K562 (cell line): ENCODE data around the gene OR10P1. TPM values are rescaled to one million over a fixed set of nuclear protein-coding genes. Genes with fewer than 3 reads are reported as not detected.

Experiments used
- ATAC-seq: fragments of 200-7000 bp; cut with Tn5 transposase; 3 replicates; pipeline ENCODE4 v1.9.1; 2020; ENCODE audit warnings: moderate library complexity
- BruUV-seq: library from RNA; stranded (reverse); fragments of 400-500 nt; replicated peaks from 2 replicates; lab custom pipeline; 2021; lab: Mats Ljungman, UMichigan
- CTCF ChIA-PET: fragments of 300-600 bp; formaldehyde crosslinking; extraction: SDS; loops from one replicate; lab custom pipeline; 2021; ENCODE audit warnings: low intra/inter-chr PET ratio; lab: Yijun Ruan, JAX
- POLR2A ChIA-PET: fragments of 300-600, 350-650 bp; sonication (Branson Sonifier 250); formaldehyde crosslinking; extraction: SDS; loops from one replicate; lab custom pipeline; 2021; ENCODE audit warnings: antibody characterized with exemption, inconsistent platforms; lab: Yijun Ruan, JAX
- DNase-seq, 4 experiments: peaks; one replicate each; pipeline versions ENCODE4 v3.0.0 to v3.0.0-alpha.2; 2011 to 2018; ENCODE audit warnings: low spot score in 3 of 4, mixed read lengths in 3 of 4; ENCODE audit errors: extremely low read depth in 1 of 4
- FAIRE-seq: peaks from 2 replicates; lab custom pipeline; 2011; peaks lifted over from hg19 to GRCh38; lab: Jason Lieb, UNC
- H2AFZ ChIP-seq: 2 replicates; pipeline ENCODE4 v1.6.0; 2011; ENCODE audit warnings: low read depth, low read length, control low read depth, inconsistent platforms
- H3K27ac ChIP-seq: fragments of 200-600 bp; 3 replicates; pipeline ENCODE4 v1.8.0; 2011; ENCODE audit warnings: low read depth, mild to moderate bottlenecking, control low read depth, inconsistent platforms, low read length, moderate library complexity, mixed read lengths; ENCODE audit errors: extremely low read depth
- H3K27me3 ChIP-seq, 2 experiments: fragments of 300-600 bp in 1 of 2; 2 replicates in 1 of 2; 3 replicates in 1 of 2; pipeline versions ENCODE4 v1.6.0 to v1.8.0; 2011; ENCODE audit warnings: inconsistent platforms in 2 of 2, low read length in 2 of 2, mild to moderate bottlenecking in 1 of 2, mixed read lengths in 1 of 2, moderate library complexity in 1 of 2; ENCODE audit not compliant: control insufficient read depth in 2 of 2, insufficient read depth in 2 of 2
- H3K36me3 ChIP-seq: fragments of 300-600 bp; 3 replicates; pipeline ENCODE4 v1.8.0; 2011; ENCODE audit warnings: mild to moderate bottlenecking, low read length, inconsistent platforms; ENCODE audit not compliant: control insufficient read depth, insufficient read depth
- H3K4me1 ChIP-seq, 2 experiments: fragments of 200-600 bp in 1 of 2; replicated peaks in 1 of 2; 2 replicates in 1 of 2; 3 replicates in 1 of 2; pipeline versions ENCODE4 v1.5.1 to v1.8.0; 2011; ENCODE audit warnings: inconsistent platforms in 2 of 2, low read length in 2 of 2, mild to moderate bottlenecking in 1 of 2, mixed read lengths in 1 of 2, moderate library complexity in 1 of 2; ENCODE audit not compliant: control insufficient read depth in 2 of 2, insufficient read depth in 2 of 2
- H3K4me2 ChIP-seq: 2 replicates; pipeline ENCODE4 v1.6.1; 2011; ENCODE audit warnings: low read length, control low read depth, inconsistent platforms, mixed read lengths; ENCODE audit not compliant: insufficient read depth
- H3K4me3 ChIP-seq: fragments of 200-600 bp; sonication (generic), shearing (Covaris generic); 2 replicates; pipeline ENCODE4 v1.5.1; 2016; ENCODE audit warnings: control low read depth, inconsistent platforms
- H3K79me2 ChIP-seq: fragments of 200-600 bp; 3 replicates; pipeline ENCODE4 v1.8.0; 2011; ENCODE audit warnings: low read length, inconsistent platforms; ENCODE audit not compliant: control insufficient read depth, insufficient read depth
- H3K9ac ChIP-seq, 2 experiments: 2 replicates each; pipeline versions ENCODE4 v1.6.0 to v1.6.1; 2011; ENCODE audit warnings: low read depth in 2 of 2, low read length in 2 of 2, control low read depth in 1 of 2, inconsistent platforms in 1 of 2, mild to moderate bottlenecking in 1 of 2, mixed read lengths in 1 of 2; ENCODE audit not compliant: insufficient read depth in 1 of 2
- H3K9me1 ChIP-seq: one replicate; pipeline ENCODE4 v1.6.0; 2011; ENCODE audit warnings: inconsistent platforms, mild to moderate bottlenecking, low read length, moderate library complexity; ENCODE audit not compliant: control insufficient read depth, insufficient read depth
- H3K9me3 ChIP-seq: replicated peaks from 2 replicates; pipeline ENCODE4 v1.5.1; 2011; ENCODE audit warnings: low read depth, low read length, inconsistent platforms; ENCODE audit not compliant: control insufficient read depth, insufficient read depth
- H4K20me1 ChIP-seq: replicated peaks from 2 replicates; pipeline ENCODE4 v1.6.1; 2011; ENCODE audit warnings: low read length, inconsistent platforms, mixed read lengths; ENCODE audit not compliant: control insufficient read depth, insufficient read depth
- ARID2 ChIP-seq: fragments of 450-650 bp; IDR thresholded peaks from 2 replicates; pipeline ENCODE4 v1.6.1; 2017; ENCODE audit warnings: antibody characterized with exemption, mild to moderate bottlenecking
- ASH1L ChIP-seq: fragments of 450-650 bp; IDR thresholded peaks from 2 replicates; pipeline ENCODE4 v1.6.1; 2018; ENCODE audit warnings: borderline replicate concordance, mild to moderate bottlenecking, low read depth; ENCODE audit not compliant: partially characterized antibody
- ATF1 ChIP-seq, 2 experiments: fragments of 450-650 bp in 1 of 2; IDR thresholded peaks; 2 replicates each; pipeline ENCODE4 v1.6.1; 2016; ENCODE audit warnings: missing compliant biosample characterization in 1 of 2, missing genetic modification characterization in 1 of 2
- HSF4 ChIP-seq: fragments of 250-450 bp; sonication (Bioruptor Pico); IDR thresholded peaks from 2 replicates; pipeline ENCODE4 v2.1.2; 2022; ENCODE audit warnings: mild to moderate bottlenecking, moderate library complexity, borderline replicate concordance
- MAZ ChIP-seq, 2 experiments: fragments of 450-650 bp in 1 of 2; sonication (generic) in 1 of 2; formaldehyde crosslinking; IDR thresholded peaks in 1 of 2; conservative IDR thresholded peaks in 1 of 2; 2 replicates each; pipeline versions ENCODE4 v1.4.0 to v1.5.0; 2020; ENCODE audit warnings: mild to moderate bottlenecking in 1 of 2, missing genetic modification reagents in 1 of 2
- NFE2 ChIP-seq: IDR thresholded peaks from 2 replicates; pipeline ENCODE4 v1.6.1; 2014; ENCODE audit warnings: antibody characterized with exemption, low read depth
- TOE1 ChIP-seq, 2 experiments: fragments of 450-650 bp in 1 of 2; sonication (generic) in 1 of 2; formaldehyde crosslinking in 1 of 2; IDR thresholded peaks; 2 replicates each; pipeline versions ENCODE4 v1.7.1 to v1.8.0; 2016 to 2022; ENCODE audit warnings: borderline replicate concordance in 2 of 2, mild to moderate bottlenecking in 2 of 2, antibody characterized with exemption in 1 of 2, inconsistent platforms in 1 of 2, low read depth in 1 of 2, missing genetic modification reagents in 1 of 2, moderate library complexity in 1 of 2
- WGBS: fragments of 100-300 bp; shearing (Covaris generic); methylation state at CpG from one replicate; pipeline ENCODE4 v1.1.6; 2016; ENCODE audit warnings: low coverage, mixed read lengths; ENCODE audit not compliant: insufficient coverage; ENCODE audit errors: missing lambda C conversion rate; 5-methylcytosine and 5-hydroxymethylcytosine counted together
- in situ Hi-C: fragments of 300-500 bp; cut with MboI; formaldehyde crosslinking; loops from 4 replicates; pipeline ENCODE4 v1.15.0; 2018; ENCODE audit warnings: inconsistent platforms, mixed read lengths
- intact Hi-C: fragments of 100-400 bp; cut with micrococcal nuclease; formaldehyde crosslinking; loops from 2 replicates; pipeline ENCODE4 v1.14.2; 2022
- polyA plus RNA-seq, 8 experiments: library from polyadenylated mRNA; depleted of rRNA in 4 of 8; stranded (reverse) in 5 of 8; unstranded in 3 of 8; fragments of >200 nt; fragmentation: Nextera tagmentation in 2 of 8; fragmentation: Illumina TruSeq in 1 of 8; extraction: Ambion mirVana in 2 of 8; extraction: Trizol in 1 of 8; gene quantifications; 2 replicates each; pipeline versions ENCODE4 v1.2.1 to v1.2.3, GENCODE V29; 2011 to 2014; ENCODE audit warnings: inconsistent platforms in 1 of 8, missing spikeins in 1 of 8
- total RNA-seq, 7 experiments: library from RNA; depleted of rRNA in 6 of 7; stranded (reverse); fragments of >200 nt in 6 of 7; fragmentation: Illumina TruSeq in 2 of 7; extraction: Trizol in 2 of 7; gene quantifications; 2 replicates each; pipeline versions ENCODE4 v1.2.1 to v1.2.3, GENCODE V29; 2011 to 2021; ENCODE audit warnings: low replicate concordance in 1 of 7
- TF ChIP-seq, protein P1 (sequence below): sonication (generic); formaldehyde crosslinking; IDR thresholded peaks from 2 replicates; pipeline ENCODE4 v1.8.0; 2022; ENCODE audit warnings: mild to moderate bottlenecking, missing genetic modification reagents
- TF ChIP-seq, protein P2 (sequence below): sonication (generic); formaldehyde crosslinking; IDR thresholded peaks from 2 replicates; pipeline ENCODE4 v1.8.0; 2022; ENCODE audit warnings: missing genetic modification reagents, mild to moderate bottlenecking, moderate library complexity, borderline replicate concordance
- TF ChIP-seq, protein P3 (sequence below): fragments of 450-650 bp; formaldehyde crosslinking; IDR thresholded peaks from 2 replicates; pipeline ENCODE4 v1.4.0; 2020; ENCODE audit warnings: mild to moderate bottlenecking, moderate library complexity
- TF ChIP-seq, protein P4 (sequence below): sonication (generic); formaldehyde crosslinking; IDR thresholded peaks from 2 replicates; pipeline ENCODE4 v1.8.0; 2022; ENCODE audit warnings: mild to moderate bottlenecking, missing genetic modification reagents

The OR10P1 gene
- total and polyA plus RNA-seq, 9 of the 15 experiments (the other 6 are each of a cell fraction or from before 2014, with no cell fraction given), result not detected

DNA sequence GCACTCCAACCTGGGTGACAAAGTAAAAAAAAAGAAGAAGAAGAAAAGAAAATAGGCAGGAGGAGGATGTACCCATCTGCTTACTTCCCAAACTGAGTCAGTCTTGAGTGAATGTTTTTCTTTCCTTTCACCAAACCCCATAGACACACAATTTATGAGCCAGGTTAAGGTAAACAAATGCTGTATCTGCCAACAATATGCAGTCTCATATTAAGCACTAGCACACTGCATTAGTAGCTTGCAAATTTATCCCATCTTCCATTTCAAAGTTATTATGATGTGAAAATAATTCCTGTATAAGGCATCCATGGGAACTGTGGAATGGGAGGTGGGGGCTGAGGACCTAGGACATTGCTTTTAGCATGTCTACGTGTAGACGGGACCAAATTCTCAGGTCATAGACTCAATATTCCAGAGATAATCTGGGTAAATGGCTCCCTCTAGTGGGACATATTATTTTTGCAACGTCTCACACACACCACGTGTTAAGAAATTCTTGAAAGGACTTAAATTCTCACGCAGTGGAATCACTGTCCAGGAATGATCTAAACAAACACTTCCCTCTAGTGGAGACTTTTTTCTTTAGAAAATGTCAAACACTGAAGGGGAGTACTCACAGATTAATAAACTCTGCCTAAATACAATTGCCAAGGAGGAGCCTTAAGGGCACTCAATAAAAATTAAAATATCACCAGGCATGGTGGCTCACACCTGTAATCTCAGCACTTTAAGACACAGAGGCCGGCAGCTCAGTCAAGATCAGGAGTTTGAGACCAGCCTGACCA is 17.1 kb upstream of the OR10P1 start:
- WGBS, result under 1% methylated on average over 6 of the region's 6 CpGs
- no peak overlapping the region for H3K4me3 ChIP-seq
- H3K4me1 ChIP-seq, result no peaks in the 10 kb centered on the region
- H3K79me2 ChIP-seq, result no peaks in the 10 kb centered on the region
- peak; percentile 99 for ATAC-seq
- no peaks in the 10 kb centered on the region for H3K9me1 ChIP-seq
- POLR2A ChIA-PET, result no interaction called here
- no peak overlapping the region for H3K4me2 ChIP-seq
- CTCF ChIA-PET, result interaction anchor here (0.6 to 5.8 kb wide), 11 partner anchors 173 to 1125 kb away, joined by 3 to 75 read pairs (median 3); no protein-coding TSS in a partner anchor
- H3K9me3 ChIP-seq, result no peaks in the 10 kb centered on the region
- H3K9ac ChIP-seq, result no peak overlapping the region
- intact Hi-C loops, result loop anchor here (1.0 to 10.0 kb wide), 4 partner anchors 173 to 627 kb away; partner anchors contain the start of gene OR6C75
- in situ Hi-C loops, result loop anchor here (5.0 kb wide), 1 partner anchor 422 kb away; no protein-coding TSS in a partner anchor
- no peak overlapping the region; the same call in 1 of the 2 replicates for H2AFZ ChIP-seq
- no peaks in the 10 kb centered on the region for H4K20me1 ChIP-seq
- peak; percentile 66 to 88 (median 70) for DNase-seq
- BruUV-seq, result no TSS peak
- peak; percentile 94 for FAIRE-seq
- no peaks in the 10 kb centered on the region for H3K27me3 ChIP-seq
- no peak overlapping the region for H3K27ac ChIP-seq
- no peaks in the 10 kb centered on the region for H3K36me3 ChIP-seq
- TF ChIP-seq ASH1L (no peak), ATF1 (CRISPR knock-in tag; IDR thresholded peaks at IDR 0.05) (no peak), ATF1 (tag; IDR thresholded peaks at IDR 0.05) (peak; percentile 47; the same call in 1 of the 2 replicates), NFE2 (peak; percentile 34; the same call in 1 of the 2 replicates), HSF4 (CRISPR knock-in tag) (no peak), MAZ (CRISPR knock-in tag; conservative IDR thresholded peaks at IDR 0.05 in 1 of 2, IDR thresholded peaks at IDR 0.05 in 1 of 2) (peak in 1 of 2 experiments; percentile 58; a peak in 2 of 4 replicates), ARID2 (peak; percentile 73; the same call in 1 of the 2 replicates), TOE1 (IDR thresholded peaks at IDR 0.05; ENCODE audit: borderline replicate concordance) (peak; percentile 40; the same call in 1 of the 2 replicates), TOE1 (CRISPR knock-in tag; IDR thresholded peaks at IDR 0.05; ENCODE audit: borderline replicate concordance, low read depth) (no peak)
- TF ChIP-seq, protein P1, sequence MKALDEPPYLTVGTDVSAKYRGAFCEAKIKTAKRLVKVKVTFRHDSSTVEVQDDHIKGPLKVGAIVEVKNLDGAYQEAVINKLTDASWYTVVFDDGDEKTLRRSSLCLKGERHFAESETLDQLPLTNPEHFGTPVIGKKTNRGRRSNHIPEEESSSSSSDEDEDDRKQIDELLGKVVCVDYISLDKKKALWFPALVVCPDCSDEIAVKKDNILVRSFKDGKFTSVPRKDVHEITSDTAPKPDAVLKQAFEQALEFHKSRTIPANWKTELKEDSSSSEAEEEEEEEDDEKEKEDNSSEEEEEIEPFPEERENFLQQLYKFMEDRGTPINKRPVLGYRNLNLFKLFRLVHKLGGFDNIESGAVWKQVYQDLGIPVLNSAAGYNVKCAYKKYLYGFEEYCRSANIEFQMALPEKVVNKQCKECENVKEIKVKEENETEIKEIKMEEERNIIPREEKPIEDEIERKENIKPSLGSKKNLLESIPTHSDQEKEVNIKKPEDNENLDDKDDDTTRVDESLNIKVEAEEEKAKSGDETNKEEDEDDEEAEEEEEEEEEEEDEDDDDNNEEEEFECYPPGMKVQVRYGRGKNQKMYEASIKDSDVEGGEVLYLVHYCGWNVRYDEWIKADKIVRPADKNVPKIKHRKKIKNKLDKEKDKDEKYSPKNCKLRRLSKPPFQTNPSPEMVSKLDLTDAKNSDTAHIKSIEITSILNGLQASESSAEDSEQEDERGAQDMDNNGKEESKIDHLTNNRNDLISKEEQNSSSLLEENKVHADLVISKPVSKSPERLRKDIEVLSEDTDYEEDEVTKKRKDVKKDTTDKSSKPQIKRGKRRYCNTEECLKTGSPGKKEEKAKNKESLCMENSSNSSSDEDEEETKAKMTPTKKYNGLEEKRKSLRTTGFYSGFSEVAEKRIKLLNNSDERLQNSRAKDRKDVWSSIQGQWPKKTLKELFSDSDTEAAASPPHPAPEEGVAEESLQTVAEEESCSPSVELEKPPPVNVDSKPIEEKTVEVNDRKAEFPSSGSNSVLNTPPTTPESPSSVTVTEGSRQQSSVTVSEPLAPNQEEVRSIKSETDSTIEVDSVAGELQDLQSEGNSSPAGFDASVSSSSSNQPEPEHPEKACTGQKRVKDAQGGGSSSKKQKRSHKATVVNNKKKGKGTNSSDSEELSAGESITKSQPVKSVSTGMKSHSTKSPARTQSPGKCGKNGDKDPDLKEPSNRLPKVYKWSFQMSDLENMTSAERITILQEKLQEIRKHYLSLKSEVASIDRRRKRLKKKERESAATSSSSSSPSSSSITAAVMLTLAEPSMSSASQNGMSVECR (CRISPR knock-in tag), result no peak
- TF ChIP-seq, protein P2, sequence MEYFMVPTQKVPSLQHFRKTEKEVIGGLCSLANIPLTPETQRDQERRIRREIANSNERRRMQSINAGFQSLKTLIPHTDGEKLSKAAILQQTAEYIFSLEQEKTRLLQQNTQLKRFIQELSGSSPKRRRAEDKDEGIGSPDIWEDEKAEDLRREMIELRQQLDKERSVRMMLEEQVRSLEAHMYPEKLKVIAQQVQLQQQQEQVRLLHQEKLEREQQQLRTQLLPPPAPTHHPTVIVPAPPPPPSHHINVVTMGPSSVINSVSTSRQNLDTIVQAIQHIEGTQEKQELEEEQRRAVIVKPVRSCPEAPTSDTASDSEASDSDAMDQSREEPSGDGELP (CRISPR knock-in tag), result no peak
- TF ChIP-seq, protein P3, sequence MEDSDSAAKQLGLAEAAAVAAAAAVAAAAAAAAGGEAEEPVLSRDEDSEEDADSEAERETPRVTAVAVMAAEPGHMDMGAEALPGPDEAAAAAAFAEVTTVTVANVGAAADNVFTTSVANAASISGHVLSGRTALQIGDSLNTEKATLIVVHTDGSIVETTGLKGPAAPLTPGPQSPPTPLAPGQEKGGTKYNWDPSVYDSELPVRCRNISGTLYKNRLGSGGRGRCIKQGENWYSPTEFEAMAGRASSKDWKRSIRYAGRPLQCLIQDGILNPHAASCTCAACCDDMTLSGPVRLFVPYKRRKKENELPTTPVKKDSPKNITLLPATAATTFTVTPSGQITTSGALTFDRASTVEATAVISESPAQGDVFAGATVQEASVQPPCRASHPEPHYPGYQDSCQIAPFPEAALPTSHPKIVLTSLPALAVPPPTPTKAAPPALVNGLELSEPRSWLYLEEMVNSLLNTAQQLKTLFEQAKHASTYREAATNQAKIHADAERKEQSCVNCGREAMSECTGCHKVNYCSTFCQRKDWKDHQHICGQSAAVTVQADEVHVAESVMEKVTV (CRISPR knock-in tag), result peak; percentile 96
- TF ChIP-seq, protein P4, sequence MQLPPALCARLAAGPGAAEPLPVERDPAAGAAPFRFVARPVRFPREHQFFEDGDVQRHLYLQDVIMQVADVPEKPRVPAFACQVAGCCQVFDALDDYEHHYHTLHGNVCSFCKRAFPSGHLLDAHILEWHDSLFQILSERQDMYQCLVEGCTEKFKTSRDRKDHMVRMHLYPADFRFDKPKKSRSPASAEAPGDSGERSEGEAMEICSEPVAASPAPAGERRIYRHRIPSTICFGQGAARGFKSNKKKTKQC (CRISPR knock-in tag), result no peak
